ENCODE results near the gene PEX14. TPM values are rescaled to one million over a fixed set of nuclear protein-coding genes. Genes with fewer than 3 reads are reported as not detected.
"Not testable (repeated sequence)": the region's sequence is repeated elsewhere in the genome, so short reads cannot be mapped to it uniquely, and the experiment has no call there.

The PEX14 gene
- total and polyA plus RNA-seq, 2 donors (not counting 3 experiments of a cell fraction or from before 2014, with no cell fraction given): 19.5 to 26.5 TPM

DNA sequence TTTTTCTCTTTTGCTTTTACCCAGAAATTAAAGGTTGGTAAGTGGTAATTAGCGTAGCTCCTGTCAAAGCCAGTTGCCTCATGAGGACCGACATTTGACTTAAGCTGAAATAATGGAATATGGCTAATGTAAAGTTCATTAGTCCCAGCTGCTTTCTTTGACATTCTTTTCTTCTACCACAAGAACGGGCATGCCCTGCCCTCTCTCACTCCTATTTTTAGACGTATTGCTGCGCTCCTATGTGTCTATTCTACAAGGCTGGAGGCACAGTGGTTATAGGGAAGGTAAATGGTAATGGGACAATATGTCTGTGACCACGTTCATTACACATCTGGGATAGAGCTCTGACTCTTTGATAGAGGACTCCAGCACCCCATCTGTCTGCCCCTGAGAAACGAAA is 18.1 kb upstream of the PEX14 start:
- BruUV-seq (replicated peaks): TSS peak; percentile 14

GRCh38 chr1:10457462-10457861 is 17.3 kb upstream of the PEX14 start:
- H4K20me1 ChIP-seq (replicated peaks; ENCODE audit: control insufficient read depth, extremely low read depth, insufficient read depth, low read length); H3K9ac ChIP-seq (replicated peaks; ENCODE audit: extremely low read depth, insufficient read depth, low read length); H3K9me1 ChIP-seq (replicated peaks; ENCODE audit: control insufficient read depth, extremely low read depth, insufficient read depth, low read length); H2AFZ ChIP-seq (ENCODE audit: low read depth, low read length); H3K27ac ChIP-seq (ENCODE audit: insufficient read depth, low read depth, low read length); intact Hi-C loops (cut with micrococcal nuclease); POLR2A ChIA-PET; H3K4me2 ChIP-seq (ENCODE audit: insufficient read depth, low read length); H3K36me3 ChIP-seq (ENCODE audit: control insufficient read depth in 2 of 2, extremely low read depth in 1 of 2, insufficient read depth in 2 of 2, low read length in 2 of 2); BruUV-seq (replicated peaks); H3K79me2 ChIP-seq (ENCODE audit: control insufficient read depth, insufficient read depth, low read length); H3K4me3 ChIP-seq (replicated peaks in 1 of 3; ENCODE audit: insufficient read depth in 1 of 3, low read depth in 1 of 3, low read length in 3 of 3); dilution Hi-C loops (cut with MboI; ENCODE audit: extremely low pct_ligation_motif_present, low sequenced_read_pairs); DNase-seq (ENCODE audit: low read depth, low spot score); H3K9me3 ChIP-seq (replicated peaks; ENCODE audit: control insufficient read depth, insufficient read depth, low read length); H3K27me3 ChIP-seq (ENCODE audit: control insufficient read depth in 2 of 2, insufficient read depth in 2 of 2, low read length in 2 of 2): not testable (repeated sequence)
- H3K4me1 ChIP-seq (ENCODE audit: control insufficient read depth, extremely low read depth, insufficient read depth, low read length): peaks cover 20% of the 10 kb centered on the region
- CTCF ChIA-PET: interaction anchor here (1.1 to 1.6 kb wide), 4 partner anchors 27 to 410 kb away, joined by 3 to 20 read pairs (median 6); partner anchors contain the start of gene CENPS
- FAIRE-seq: peak; percentile 50

More for the DNA sequence above, 18.1 kb upstream of the PEX14 start:
- DNase-seq (ENCODE audit: low read depth, low spot score) (no peak), FAIRE-seq (no peak)
- H3K27me3 ChIP-seq (ENCODE audit: control insufficient read depth in 2 of 2, insufficient read depth in 2 of 2, low read length in 2 of 2): no peaks in the 10 kb centered on the region
- H4K20me1 ChIP-seq (replicated peaks; ENCODE audit: control insufficient read depth, extremely low read depth, insufficient read depth, low read length): no peaks in the 10 kb centered on the region
- dilution Hi-C loops (cut with MboI; ENCODE audit: extremely low pct_ligation_motif_present, low sequenced_read_pairs) (no loop called here), intact Hi-C loops (cut with micrococcal nuclease) (no loop called here)
- no peak overlapping the region for H3K4me2 ChIP-seq (ENCODE audit: insufficient read depth, low read length)
- TF ChIP-seq MAX (IDR thresholded peaks at IDR 0.05; ENCODE audit: insufficient read depth, insufficient read length): no peak
- no peak for TF ChIP-seq GATA2 (IDR thresholded peaks at IDR 0.05; ENCODE audit: insufficient read depth, insufficient read length, low read depth, low read length)
- no peak for TF ChIP-seq POLR2AphosphoS5 (IDR thresholded peaks at IDR 0.05; ENCODE audit: insufficient read depth, low read depth, low read length)
- TF ChIP-seq POLR2A (IDR thresholded peaks at IDR 0.05; ENCODE audit: low read depth, low read length): no peak
- no peak for TF ChIP-seq JUN (IDR thresholded peaks at IDR 0.05; ENCODE audit: borderline replicate concordance, insufficient read depth, insufficient read length, low read depth)
- no peak for TF ChIP-seq EZH2 (IDR thresholded peaks at IDR 0.05; ENCODE audit: borderline replicate concordance, low read depth, low read length, severe bottlenecking)
- TF ChIP-seq FOS (IDR thresholded peaks at IDR 0.05; ENCODE audit: borderline replicate concordance, insufficient read depth, low read length): no peak
- TF ChIP-seq, protein P1, sequence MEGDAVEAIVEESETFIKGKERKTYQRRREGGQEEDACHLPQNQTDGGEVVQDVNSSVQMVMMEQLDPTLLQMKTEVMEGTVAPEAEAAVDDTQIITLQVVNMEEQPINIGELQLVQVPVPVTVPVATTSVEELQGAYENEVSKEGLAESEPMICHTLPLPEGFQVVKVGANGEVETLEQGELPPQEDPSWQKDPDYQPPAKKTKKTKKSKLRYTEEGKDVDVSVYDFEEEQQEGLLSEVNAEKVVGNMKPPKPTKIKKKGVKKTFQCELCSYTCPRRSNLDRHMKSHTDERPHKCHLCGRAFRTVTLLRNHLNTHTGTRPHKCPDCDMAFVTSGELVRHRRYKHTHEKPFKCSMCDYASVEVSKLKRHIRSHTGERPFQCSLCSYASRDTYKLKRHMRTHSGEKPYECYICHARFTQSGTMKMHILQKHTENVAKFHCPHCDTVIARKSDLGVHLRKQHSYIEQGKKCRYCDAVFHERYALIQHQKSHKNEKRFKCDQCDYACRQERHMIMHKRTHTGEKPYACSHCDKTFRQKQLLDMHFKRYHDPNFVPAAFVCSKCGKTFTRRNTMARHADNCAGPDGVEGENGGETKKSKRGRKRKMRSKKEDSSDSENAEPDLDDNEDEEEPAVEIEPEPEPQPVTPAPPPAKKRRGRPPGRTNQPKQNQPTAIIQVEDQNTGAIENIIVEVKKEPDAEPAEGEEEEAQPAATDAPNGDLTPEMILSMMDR (IDR thresholded peaks at IDR 0.05; ENCODE audit: extremely low read depth in 1 of 2, insufficient read depth in 1 of 2, low read depth in 1 of 2, low read length in 2 of 2): no peak
- no peak for TF ChIP-seq MYC (IDR thresholded peaks at IDR 0.05; ENCODE audit: low read depth, low read length)
- peaks cover 0 to 5% of the 10 kb centered on the region in 2 experiments for H3K36me3 ChIP-seq (ENCODE audit: control insufficient read depth in 2 of 2, extremely low read depth in 1 of 2, insufficient read depth in 2 of 2, low read length in 2 of 2)
- H3K79me2 ChIP-seq (ENCODE audit: control insufficient read depth, insufficient read depth, low read length): no peaks in the 10 kb centered on the region
- ChIA-PET POLR2A (no interaction called here), CTCF (interaction anchor here (0.6 to 2.0 kb wide), 5 partner anchors 15 to 411 kb away, joined by 3 to 11 read pairs (median 4); no protein-coding TSS in a partner anchor)
- no peak overlapping the region for H3K9ac ChIP-seq (replicated peaks; ENCODE audit: extremely low read depth, insufficient read depth, low read length)
- H3K4me1 ChIP-seq (ENCODE audit: control insufficient read depth, extremely low read depth, insufficient read depth, low read length): peaks cover 22% of the 10 kb centered on the region
- no peak overlapping the region for H3K27ac ChIP-seq (ENCODE audit: insufficient read depth, low read depth, low read length)
- H3K9me1 ChIP-seq (replicated peaks; ENCODE audit: control insufficient read depth, extremely low read depth, insufficient read depth, low read length): no peaks in the 10 kb centered on the region
- no peak overlapping the region for H3K4me3 ChIP-seq (replicated peaks in 1 of 3; ENCODE audit: insufficient read depth in 1 of 3, low read depth in 1 of 3, low read length in 3 of 3)
- no peak overlapping the region for H2AFZ ChIP-seq (ENCODE audit: low read depth, low read length)
- H3K9me3 ChIP-seq (replicated peaks; ENCODE audit: control insufficient read depth, insufficient read depth, low read length): no peaks in the 10 kb centered on the region

Measured in endothelial cell of umbilical vein (primary cell).